ENCODE measurements around the gene CACNA1B.

The CACNA1B gene

DNA sequence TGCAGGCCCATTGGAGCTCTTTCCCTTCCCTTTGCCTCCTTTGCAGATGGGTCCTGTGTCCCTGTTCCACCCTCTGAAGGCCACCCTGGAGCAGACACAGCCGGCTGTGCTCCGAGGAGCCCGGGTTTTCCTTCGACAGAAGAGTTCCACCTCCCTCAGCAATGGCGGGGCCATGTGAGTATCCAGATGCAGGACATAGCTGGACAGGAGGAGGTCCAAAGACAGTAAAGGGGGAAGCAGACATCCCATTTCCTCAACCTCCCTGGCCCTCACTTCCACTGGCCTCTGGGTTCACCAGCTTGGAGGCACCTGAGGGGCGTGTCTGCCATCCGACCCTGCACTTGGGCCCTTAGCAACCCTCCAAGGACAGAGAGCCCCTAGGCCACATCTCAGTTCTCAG lies 237.9 kb downstream of the CACNA1B start:
- TF ChIP-seq, protein P1, sequence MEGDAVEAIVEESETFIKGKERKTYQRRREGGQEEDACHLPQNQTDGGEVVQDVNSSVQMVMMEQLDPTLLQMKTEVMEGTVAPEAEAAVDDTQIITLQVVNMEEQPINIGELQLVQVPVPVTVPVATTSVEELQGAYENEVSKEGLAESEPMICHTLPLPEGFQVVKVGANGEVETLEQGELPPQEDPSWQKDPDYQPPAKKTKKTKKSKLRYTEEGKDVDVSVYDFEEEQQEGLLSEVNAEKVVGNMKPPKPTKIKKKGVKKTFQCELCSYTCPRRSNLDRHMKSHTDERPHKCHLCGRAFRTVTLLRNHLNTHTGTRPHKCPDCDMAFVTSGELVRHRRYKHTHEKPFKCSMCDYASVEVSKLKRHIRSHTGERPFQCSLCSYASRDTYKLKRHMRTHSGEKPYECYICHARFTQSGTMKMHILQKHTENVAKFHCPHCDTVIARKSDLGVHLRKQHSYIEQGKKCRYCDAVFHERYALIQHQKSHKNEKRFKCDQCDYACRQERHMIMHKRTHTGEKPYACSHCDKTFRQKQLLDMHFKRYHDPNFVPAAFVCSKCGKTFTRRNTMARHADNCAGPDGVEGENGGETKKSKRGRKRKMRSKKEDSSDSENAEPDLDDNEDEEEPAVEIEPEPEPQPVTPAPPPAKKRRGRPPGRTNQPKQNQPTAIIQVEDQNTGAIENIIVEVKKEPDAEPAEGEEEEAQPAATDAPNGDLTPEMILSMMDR (conservative IDR thresholded peaks at IDR 0.05; ENCODE audit: low read depth, low read length): no peak
- DNase-seq (ENCODE audit: low read depth): no peak
- H3K4me3 ChIP-seq (ENCODE audit: low read depth, low read length): no peak overlapping the region

GRCh38 chr9:138116521-138116920 lies 238.9 kb downstream of the CACNA1B start:
- DNase-seq (ENCODE audit: low read depth): no peak
- TF ChIP-seq, protein P1 (conservative IDR thresholded peaks at IDR 0.05; ENCODE audit: low read depth, low read length): no peak
- H3K4me3 ChIP-seq (ENCODE audit: low read depth, low read length): no peak overlapping the region

- no peak overlapping the region for H3K4me3 ChIP-seq (ENCODE audit: low read depth, low read length)
- no peak for DNase-seq (ENCODE audit: low read depth)
- TF ChIP-seq, protein P1 (conservative IDR thresholded peaks at IDR 0.05; ENCODE audit: low read depth, low read length): no peak
Measured at GRCh38 chr9:138117101-138117750, 239.6 kb downstream of the CACNA1B start.

DNA sequence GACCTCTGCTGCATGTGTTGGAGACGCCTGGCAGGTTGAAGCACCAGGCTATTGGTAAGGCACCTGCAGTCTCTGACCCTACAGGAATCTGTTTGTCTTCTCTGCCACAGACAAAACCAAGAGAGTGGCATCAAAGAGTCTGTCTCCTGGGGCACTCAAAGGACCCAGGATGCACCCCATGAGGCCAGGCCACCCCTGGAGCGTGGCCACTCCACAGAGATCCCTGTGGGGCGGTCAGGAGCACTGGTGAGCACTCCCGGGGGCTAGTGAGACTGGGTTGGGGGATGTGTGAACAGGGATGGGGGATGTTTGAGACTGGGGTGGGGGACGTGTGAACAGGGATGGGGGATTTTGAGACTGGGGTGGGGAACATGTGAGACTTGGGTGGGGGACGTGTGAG lies 240.3 kb downstream of the CACNA1B start:
- TF ChIP-seq, protein P1 (conservative IDR thresholded peaks at IDR 0.05; ENCODE audit: low read depth, low read length): no peak
- no peak overlapping the region for H3K4me3 ChIP-seq (ENCODE audit: low read depth, low read length)
- no peak for DNase-seq (ENCODE audit: low read depth)

DNA sequence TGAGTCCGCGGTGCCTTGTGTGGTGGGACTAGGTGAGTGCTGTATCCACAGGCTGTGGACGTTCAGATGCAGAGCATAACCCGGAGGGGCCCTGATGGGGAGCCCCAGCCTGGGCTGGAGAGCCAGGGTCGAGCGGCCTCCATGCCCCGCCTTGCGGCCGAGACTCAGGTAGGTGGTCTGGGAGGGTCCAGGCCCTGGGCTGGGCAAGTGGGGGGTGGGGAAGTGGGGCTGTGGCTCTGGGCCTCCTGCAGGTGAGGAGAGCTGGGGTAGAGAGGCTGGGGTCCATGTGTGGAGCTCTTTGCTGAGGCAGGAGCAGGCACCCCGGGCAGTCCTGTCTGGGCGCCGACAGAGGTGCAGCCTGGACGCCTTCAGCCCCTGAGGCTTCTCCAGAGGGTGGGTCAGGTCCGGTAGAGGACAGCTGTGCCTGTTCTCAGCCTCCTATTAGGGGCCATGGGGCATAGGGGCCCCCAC lies 241.1 kb downstream of the CACNA1B start:
- H3K4me3 ChIP-seq (ENCODE audit: low read depth, low read length): no peak overlapping the region
- TF ChIP-seq, protein P1 (conservative IDR thresholded peaks at IDR 0.05; ENCODE audit: low read depth, low read length): no peak
- DNase-seq (ENCODE audit: low read depth): no peak

GRCh38 chr9:138119202-138120027 lies 241.8 kb downstream of the CACNA1B start:
- no peak for DNase-seq (ENCODE audit: low read depth)
- H3K4me3 ChIP-seq (ENCODE audit: low read depth, low read length): no peak overlapping the region
- TF ChIP-seq, protein P1 (conservative IDR thresholded peaks at IDR 0.05; ENCODE audit: low read depth, low read length): no peak
